ENCODE measurements around the gene CLCNKA.
"Not testable (repeated sequence)": the region's sequence is repeated elsewhere in the genome, so short reads cannot be mapped to it uniquely, and the experiment has no call there.

The CLCNKA gene

DNA sequence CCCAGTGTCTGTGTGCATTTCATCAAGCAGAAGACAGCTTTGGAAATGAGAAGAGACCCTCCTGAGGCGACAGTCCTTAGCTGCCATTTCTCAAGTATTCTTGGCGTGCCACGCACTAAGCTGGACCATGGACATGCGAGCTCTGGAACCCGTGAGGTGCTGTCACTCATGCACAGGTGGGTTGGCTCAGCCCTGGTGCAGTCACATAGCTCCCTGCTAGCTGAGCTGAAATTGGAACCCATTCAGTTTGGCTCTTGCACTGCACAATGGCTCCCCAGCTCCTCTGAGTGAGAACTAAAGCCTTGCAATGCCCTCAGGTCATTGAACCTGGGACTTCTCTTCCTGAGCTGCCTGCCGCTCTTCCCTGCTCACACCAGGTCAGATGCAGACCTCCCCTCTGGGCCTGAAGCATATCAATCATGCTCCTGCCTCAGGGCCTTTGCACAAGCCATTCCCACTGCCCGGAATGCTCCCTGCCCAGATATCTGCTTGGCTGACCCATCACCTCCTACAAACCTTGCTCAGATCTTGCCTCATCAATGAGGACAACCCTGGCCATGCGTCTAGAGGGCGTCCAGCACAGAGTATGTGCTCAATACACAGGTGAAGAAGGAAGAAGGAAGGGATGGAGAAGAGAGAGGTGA, 24.1 kb upstream of the CLCNKA start:
- no peak for DNase-seq

- no peak for DNase-seq
These were observed 22.9 kb upstream of the CLCNKA start for GRCh38 chr1:15998929-15999328.

DNA sequence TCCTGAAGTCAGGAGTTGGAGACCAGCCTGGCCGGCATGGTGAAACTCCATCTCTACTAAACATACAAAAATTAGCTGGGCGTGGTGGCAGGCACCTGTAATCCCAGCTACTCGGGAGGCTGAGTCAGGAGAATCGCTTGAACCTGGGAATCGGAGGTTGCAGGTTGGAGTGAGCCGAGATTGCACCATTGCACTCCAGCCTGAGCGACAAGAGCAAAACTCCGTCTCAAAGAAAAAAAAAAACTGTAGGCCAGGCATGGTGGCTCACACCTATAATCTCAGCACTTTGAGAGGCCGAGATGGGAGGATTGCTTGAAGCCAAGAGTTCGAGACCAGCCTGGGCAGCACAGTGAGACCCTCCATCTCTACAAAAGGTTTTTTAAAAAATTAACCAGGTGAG, 20.6 kb upstream of the CLCNKA start:
- DNase-seq: not testable (repeated sequence)

DNA sequence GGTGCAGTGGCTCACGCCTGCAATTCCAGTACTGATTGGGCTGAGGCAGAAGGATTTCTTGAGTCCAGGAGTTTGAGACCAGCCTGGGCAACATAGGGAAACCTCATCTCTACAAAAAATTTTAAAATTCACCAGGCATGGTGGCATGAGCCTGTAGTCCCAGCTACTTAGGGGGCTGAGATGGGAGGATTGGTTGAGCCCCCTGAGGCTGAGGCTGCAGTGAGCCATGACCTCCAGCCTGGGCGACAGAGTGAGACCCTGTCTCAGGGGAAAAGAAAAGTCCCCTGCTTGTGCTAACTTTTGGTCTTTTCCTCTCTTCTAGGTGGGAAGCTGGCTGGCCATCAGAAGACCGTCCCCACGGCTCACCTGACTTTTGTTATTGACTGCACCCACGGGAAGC, 16.2 kb upstream of the CLCNKA start:
- DNase-seq: no peak

DNA sequence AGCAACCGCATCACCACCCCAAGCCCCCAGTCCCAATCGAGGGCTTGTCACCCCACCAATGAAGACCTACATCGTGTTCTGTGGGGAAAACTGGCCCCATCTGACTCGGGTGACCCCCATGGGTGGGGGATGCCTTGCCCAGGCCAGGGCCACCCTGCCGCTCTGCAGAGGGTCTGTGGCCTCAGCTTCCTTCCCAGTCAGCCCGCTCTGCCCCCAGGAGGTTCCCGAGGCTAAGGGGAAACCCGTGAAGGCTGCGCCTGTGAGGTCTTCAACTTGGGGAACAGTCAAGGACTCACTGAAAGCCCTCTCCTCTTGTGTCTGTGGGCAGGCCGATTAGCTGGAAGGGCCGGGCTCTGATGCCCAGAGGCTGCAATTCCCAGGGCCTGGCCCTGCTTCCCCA, 15.8 kb upstream of the CLCNKA start:
- no peak for DNase-seq

GRCh38 chr1:16006552-16007485, 15.0 kb upstream of the CLCNKA start:
- DNase-seq: no peak

GRCh38 chr1:16007671-16008341, 14.0 kb upstream of the CLCNKA start:
- no peak for DNase-seq

DNA sequence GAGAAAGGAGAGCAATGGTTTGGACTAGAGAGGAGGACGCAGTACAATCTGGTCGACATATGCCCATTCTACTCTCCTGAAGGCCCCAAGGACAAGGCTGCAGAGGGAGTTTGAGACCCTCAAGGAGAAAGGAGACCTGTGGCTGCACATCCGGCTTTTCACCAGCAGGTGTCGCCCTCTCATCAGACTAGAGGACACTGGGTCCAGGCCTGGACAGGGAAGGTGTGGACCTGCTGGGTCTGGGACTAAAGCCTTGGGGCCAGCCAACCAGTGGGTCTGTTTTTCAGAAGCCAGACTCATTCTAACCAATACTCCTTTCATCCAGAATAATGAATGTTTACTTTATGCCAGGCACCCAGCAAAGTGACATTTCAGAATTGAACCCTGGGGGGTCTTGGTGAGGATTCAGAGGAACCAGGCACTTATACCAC, 12.8 kb upstream of the CLCNKA start:
- DNase-seq: peak; percentile 43

DNA sequence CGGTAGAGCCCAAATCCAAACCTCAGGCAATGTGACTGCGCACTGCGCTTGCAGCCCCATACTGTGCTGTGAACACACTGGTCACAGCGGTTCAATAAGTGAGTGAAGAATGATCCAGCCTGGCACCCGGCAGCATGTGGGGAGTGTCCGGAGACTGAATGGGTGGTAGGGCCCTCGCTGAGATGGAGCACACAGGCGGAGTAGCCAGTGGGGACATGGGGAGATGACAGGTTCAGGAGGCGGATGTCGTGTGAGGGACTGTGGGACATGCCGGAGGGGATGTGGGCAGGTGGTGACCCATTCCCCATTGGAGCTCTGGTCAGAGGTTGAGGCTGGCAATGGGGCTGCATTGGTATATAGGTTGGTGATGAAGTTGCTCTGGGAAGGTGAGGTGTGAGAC, 12.2 kb upstream of the CLCNKA start:
- DNase-seq: no peak

GRCh38 chr1:16010837-16011236, 11.0 kb upstream of the CLCNKA start:
- no peak for DNase-seq

DNA sequence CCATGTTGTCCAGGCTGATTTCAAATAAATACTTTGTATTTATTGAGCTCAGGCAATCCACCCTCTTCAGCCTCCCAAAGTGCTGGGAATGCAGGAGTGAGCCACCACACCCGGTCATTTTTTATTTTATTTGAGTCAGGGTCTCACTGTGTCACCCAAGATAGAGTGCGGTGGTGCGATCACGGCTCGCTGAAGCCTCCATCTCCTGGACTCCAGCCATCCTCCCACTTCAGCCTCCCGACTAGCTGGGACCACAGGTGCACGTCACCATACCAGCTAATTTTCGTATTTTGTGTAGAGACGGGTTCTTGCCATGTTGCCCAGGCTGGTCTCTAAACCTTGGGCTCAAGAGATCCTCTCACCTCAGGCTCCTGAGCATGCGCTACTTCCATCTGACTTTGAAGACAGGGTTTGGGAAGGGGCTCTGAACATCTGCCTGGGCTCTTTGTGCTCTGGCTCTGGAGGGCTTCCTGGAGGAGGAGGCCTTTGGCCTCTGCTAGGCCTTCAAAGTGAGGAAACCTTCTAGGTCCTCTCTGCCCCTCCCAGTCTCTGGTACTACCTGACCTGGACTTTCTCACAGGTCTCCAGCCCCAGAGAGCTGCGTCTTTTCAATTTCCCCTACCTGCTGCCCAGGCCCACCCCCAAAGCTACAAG, 9.8 kb upstream of the CLCNKA start:
- no peak for DNase-seq

- peak; percentile 18 for DNase-seq
These were observed 9.1 kb upstream of the CLCNKA start for GRCh38 chr1:16012590-16013219.

- no peak for DNase-seq
These were observed 8.5 kb upstream of the CLCNKA start for GRCh38 chr1:16013220-16013907.

DNA sequence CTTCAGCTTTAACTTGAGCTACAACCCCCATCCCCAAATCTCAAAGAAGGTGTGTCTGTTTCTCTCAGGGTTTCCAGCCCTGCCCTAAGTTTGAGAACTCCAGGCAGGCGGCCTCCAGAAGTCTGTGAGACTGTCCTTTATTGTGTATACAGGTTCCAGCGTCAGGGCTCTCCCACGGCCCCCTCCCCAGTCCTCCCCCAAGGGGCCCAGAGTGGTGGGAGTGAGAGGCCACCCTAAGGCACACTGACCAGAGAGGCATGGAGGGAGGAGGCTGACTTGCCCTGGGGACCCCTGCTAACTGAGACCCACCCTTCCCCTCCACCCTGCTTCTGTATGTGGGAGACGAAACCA, 8.0 kb upstream of the CLCNKA start:
- DNase-seq: no peak

DNA sequence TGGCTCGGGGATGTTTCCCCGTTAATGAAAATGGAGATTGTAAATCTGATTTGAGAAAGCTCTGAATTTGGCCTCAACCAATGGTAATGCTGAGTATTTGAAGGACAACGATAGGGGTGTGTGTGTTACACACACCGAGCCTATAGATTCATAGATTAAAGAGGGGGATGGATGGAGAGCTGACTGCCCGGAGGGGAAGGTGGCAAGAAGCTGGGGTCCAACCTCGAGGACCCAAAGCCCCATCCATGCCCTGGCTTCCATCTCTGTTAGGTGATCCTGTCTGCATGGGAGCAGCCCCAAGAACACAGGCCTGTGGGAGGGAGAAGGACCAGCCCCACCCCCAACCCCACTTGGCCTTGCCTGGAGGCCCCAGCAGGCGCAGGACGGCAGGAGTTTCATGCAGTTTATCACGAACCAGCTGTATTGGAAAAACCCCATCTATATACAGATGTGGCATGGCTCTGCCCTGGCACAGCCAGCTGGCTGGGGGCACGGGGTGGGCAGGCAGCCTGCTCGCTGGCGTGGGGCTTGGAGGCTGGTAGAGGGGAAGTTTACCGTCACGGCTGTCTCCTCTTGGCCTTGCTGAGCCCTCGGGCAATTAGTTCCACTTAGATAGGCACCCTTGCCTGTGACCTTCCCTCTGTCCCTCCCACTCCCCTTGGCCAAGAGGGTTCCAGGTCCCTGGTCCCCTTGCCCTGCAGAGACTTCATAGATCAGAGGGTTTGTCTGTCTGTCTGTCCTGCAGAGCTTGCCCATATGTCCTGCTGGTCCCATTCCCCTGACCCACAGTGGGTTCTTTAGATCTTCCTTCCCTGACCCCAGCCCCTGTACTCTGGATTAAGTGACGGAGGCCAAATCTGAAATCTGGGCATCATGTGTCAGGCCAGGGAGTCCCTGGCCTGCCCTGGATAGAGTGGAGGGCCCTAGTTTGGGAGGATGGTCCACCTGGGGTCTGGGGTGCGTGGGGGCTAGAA, 7.0 kb upstream of the CLCNKA start:
- DNase-seq: no peak

- no peak for DNase-seq
These were observed 6.3 kb upstream of the CLCNKA start for GRCh38 chr1:16015491-16015890.

GRCh38 chr1:16015960-16016901, 5.6 kb upstream of the CLCNKA start:
- DNase-seq: no peak

GRCh38 chr1:16017076-16017460, 4.8 kb upstream of the CLCNKA start:
- DNase-seq: no peak

GRCh38 chr1:16017461-16018303, 4.2 kb upstream of the CLCNKA start, which contains the start of gene HSPB7:
Gene HSPB7, minus strand, starts transcription at chr1:16018043. Its CDS starts 80 bp downstream, at chr1:16017963.
- no peak for DNase-seq
